ENCODE data around the gene TAF6.

The TAF6 gene

GRCh38 chr7:100119072-100119969 is at the start of gene TAF6, which contains the start of gene CNPY4:
TAF6 (minus strand) TSS chr7:100119358; CDS start chr7:100114209, 5,149 bp downstream.
CNPY4 (plus strand) TSS chr7:100119634; CDS start chr7:100119745, 111 bp downstream.
- DNase-seq: peak; percentile 96 to 98
- TF ChIP-seq GATA1 (IDR thresholded peaks at IDR 0.05; ENCODE audit: low read depth, low read length): no peak
- TF ChIP-seq POLR2A (IDR thresholded peaks at IDR 0.05; ENCODE audit: low read length): peak; percentile 77

DNA sequence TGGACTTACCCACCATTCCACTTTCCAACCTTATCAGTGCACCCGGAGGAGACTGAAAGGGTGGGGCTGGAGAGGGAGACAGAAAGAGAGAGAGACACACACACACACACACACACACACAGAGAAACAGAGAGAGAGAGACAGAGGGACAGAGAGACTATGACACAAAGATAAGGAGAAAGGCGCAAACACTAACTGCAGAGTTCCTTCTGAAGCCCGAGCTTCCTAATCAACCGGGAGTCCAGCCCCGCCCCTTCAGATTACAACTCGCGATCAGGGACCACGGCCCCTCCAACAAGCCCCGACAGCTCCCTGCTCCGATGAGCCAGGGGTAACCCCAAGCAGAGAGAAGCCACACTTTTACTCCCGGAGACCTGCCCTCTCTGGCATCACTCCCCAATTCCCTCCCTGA is 48.8 kb upstream of the TAF6 start:
- peak; percentile 60 to 75 for DNase-seq
- TF ChIP-seq GATA1 (IDR thresholded peaks at IDR 0.05; ENCODE audit: low read depth, low read length) (no peak), POLR2A (IDR thresholded peaks at IDR 0.05; ENCODE audit: low read length) (no peak)

- no peak for DNase-seq
- no peak for TF ChIP-seq GATA1 (IDR thresholded peaks at IDR 0.05; ENCODE audit: low read depth, low read length)
- no peak for TF ChIP-seq POLR2A (IDR thresholded peaks at IDR 0.05; ENCODE audit: low read length)
Measured at GRCh38 chr7:100166970-100167911, 48.1 kb upstream of the TAF6 start.

GRCh38 chr7:100166317-100166940 is 47.3 kb upstream of the TAF6 start:
- DNase-seq: no peak

GRCh38 chr7:100163871-100164270 is 44.7 kb upstream of the TAF6 start:
- TF ChIP-seq GATA1 (IDR thresholded peaks at IDR 0.05; ENCODE audit: low read depth, low read length) (no peak), POLR2A (IDR thresholded peaks at IDR 0.05; ENCODE audit: low read length) (no peak)

More at GRCh38 chr7:100166317-100166940, 47.3 kb upstream of the TAF6 start:
- TF ChIP-seq GATA1 (IDR thresholded peaks at IDR 0.05; ENCODE audit: low read depth, low read length) (no peak), POLR2A (IDR thresholded peaks at IDR 0.05; ENCODE audit: low read length) (no peak)

DNA sequence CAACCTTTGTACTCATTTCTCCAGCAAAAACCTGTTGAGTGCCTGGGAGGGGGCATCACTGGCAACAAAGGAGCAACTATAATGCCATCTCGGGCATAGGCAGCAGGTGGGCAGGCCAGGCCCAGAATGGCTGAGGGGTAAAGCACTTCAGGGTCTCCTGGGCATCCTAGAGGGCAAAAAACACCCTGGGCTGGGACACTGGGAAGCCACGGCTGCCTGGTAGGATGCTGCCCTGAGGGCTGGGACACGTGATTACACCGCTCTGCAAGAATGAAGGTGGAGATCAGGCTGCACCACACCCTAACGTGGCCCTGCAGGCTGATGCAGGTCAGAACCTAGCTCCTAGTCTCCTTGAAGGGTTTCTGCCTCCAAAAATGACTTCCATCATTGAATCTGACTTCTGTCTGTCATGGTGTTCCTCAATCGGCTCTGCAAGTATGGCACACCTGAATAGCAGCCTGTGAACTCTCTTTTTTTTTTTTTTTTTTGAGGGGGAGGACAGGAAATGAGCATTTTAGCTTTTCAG is 43.9 kb upstream of the TAF6 start:
- TF ChIP-seq POLR2A (IDR thresholded peaks at IDR 0.05; ENCODE audit: low read length) (no peak), GATA1 (IDR thresholded peaks at IDR 0.05; ENCODE audit: low read depth, low read length) (no peak)
- no peak for DNase-seq

More at GRCh38 chr7:100163871-100164270, 44.7 kb upstream of the TAF6 start:
- no peak for DNase-seq

GRCh38 chr7:100160067-100160466 is 40.9 kb upstream of the TAF6 start:
- no peak for TF ChIP-seq POLR2A (IDR thresholded peaks at IDR 0.05; ENCODE audit: low read length)
- TF ChIP-seq GATA1 (IDR thresholded peaks at IDR 0.05; ENCODE audit: low read depth, low read length): no peak
- no peak for DNase-seq

DNA sequence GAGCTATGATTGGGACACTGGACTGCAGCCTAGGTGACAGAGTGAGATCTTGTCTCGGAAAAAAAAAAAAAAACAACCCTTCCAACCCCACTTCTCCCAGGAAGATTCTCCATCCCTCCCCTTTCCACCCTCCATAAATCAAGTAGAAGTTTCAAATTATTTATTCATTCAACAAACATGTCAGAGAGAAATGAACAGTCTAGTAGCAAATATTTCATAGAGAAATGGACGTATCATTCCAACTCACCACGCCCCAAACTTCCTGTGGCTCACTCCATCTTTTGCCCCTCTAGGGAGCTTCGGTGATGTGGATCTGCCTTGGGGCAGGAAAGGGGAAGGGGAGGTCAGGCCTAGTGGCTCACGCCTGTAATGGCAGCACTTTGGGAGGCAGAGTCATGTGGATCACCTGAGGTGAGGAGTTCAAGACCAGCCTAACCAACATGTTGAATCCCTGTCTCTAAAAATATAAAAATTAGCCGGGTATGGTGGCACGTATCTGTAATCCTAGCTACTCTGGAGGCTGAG is 40.0 kb upstream of the TAF6 start:
- DNase-seq: no peak
- TF ChIP-seq GATA1 (IDR thresholded peaks at IDR 0.05; ENCODE audit: low read depth, low read length) (no peak), POLR2A (IDR thresholded peaks at IDR 0.05; ENCODE audit: low read length) (no peak)

DNA sequence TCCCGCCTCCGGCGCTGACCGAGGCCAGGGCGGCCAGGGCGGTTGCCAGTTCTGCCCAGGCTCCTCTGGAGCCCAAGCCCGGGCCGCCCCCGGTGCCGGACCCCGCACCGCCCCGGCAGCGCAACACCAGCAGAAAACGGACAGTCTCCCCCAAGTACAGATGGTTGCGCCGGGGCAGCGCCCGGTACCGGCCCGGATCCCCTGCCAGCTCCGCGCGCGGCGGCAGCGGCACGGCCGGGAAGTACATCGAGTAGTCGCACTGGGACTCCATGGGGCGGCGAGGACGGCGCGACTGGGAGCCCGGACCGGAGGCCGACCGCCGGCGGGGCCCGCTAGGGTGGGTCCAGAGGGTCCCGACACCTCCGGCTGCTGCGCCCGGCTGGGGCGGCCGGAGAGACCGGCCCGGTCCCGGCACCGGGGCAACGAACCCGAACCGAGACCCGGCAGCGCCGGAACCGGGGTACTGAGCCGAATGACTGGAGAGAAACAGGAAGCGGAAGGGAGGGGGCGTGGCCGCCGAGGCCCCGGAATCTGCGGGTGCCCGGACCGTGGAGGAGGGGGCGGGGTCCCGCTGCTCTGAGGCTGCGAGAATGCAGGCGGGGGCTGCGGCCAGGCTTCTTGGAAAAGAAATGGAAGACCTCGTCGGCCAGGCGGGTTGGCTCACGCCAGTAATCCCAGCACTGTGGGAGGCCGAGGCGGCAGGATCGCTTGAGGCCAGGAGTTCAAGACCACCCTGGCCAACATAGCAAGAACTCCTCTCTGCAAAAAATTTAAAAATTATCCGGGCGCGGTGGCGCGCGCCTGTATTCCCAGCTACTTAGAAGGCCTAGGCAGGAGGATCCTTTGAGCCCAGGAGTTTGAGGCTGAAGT is 39.3 kb upstream of the TAF6 start, which contains the start of gene TRAPPC14:
TSS of gene TRAPPC14 (minus strand) at position 495 of the 870 bp plus-strand sequence. CDS start at position 271, 224 bp downstream.
- TF ChIP-seq POLR2A (IDR thresholded peaks at IDR 0.05; ENCODE audit: low read length): no peak
- no peak for TF ChIP-seq GATA1 (IDR thresholded peaks at IDR 0.05; ENCODE audit: low read depth, low read length)
- DNase-seq: peak; percentile 79 to 85

DNA sequence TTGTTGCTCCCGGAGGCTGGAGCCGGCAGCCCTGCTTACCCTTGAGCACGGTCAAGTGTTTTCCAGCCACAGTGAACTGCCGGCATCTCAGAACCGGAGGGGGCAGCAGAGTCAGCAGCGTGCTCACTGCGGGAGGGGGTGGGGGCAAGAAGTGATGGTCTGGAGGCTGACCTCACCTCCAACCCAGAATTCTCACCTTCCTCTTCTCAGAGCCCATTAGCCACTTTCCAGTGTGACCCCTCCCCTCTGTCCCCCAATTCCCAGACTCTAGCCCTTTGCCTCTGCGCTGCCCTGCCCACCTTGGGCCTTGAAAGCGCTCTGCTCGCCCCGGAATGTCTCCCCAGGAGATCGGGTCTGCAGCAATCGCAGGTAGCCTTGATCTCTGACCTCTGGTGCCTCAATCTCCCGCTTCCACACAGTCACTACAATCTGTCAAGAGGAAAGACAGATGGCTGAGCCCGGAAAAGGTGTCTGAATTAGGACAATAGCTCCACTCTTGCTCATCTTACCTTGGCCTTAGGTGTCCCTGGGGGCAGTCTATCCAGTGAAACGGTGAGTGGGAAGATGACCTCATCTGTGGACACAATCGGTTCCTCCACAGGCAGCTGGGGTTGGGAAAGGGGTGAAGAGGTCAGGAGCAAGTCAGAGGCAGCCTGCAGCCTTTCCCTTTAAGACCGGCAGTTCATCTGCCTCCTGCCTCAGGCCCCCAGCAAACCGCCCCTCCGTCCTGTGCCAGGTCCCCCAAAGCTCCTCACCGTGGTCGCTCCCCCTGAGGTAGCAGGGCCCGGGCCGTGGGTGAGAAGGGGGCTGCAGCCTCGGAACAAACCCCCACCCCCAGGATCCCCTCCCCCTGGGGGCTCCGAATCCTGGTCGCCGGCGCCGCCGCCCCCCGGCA is 38.4 kb upstream of the TAF6 start:
- DNase-seq: peak; percentile 20 to 41
- TF ChIP-seq POLR2A (IDR thresholded peaks at IDR 0.05; ENCODE audit: low read length) (no peak), GATA1 (IDR thresholded peaks at IDR 0.05; ENCODE audit: low read depth, low read length) (no peak)

DNA sequence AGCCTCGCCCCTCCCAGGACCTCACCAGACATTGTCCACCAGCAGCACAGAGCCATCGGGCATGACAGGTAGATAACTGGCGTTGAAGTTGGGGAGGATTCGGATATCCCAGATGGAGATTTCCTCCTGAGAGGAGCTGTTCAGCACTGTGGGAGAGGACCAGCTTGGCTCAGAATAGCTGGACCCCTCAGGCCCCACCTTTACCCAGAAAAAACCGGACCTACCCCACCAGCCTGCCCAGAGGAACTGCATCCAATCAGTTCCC is 37.8 kb upstream of the TAF6 start:
- no peak for TF ChIP-seq GATA1 (IDR thresholded peaks at IDR 0.05; ENCODE audit: low read depth, low read length)
- no peak for TF ChIP-seq POLR2A (IDR thresholded peaks at IDR 0.05; ENCODE audit: low read length)
- no peak for DNase-seq

Data from erythroblast (primary cell).